Measurements from ENCODE around the gene UBASH3B.

GRCh38 chr11:122773781-122774266 is 118.3 kb downstream of the UBASH3B start:
- TF ChIP-seq GATA2 (IDR thresholded peaks at IDR 0.05; ENCODE audit: low read depth, low read length) (no peak), GATA3 (IDR thresholded peaks at IDR 0.05; ENCODE audit: low read depth, low read length) (no peak)
